ENCODE measurements around the gene ROR1.

Gene ROR1

DNA sequence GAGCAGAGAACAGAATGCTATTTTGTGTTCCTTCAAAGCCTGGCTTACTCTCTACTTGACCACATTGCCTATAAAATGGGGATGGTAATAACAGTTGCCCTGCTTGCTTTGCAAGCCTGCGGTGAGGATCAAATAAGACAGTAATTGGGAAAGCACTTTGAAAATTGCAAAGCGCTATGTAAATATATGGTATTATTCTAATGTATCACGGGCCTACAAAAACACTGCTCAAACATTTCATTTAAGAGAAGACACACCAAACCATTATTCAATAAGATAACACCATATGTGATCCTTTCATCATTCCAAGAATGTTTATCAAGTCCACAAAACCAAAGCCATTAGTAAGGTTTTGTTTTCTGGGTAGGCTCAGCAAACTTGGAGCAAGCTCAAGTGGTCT is 208.4 kb downstream of the ROR1 start:
- no peak for DNase-seq (ENCODE audit: low read depth in 1 of 2, low spot score in 1 of 2)

DNA sequence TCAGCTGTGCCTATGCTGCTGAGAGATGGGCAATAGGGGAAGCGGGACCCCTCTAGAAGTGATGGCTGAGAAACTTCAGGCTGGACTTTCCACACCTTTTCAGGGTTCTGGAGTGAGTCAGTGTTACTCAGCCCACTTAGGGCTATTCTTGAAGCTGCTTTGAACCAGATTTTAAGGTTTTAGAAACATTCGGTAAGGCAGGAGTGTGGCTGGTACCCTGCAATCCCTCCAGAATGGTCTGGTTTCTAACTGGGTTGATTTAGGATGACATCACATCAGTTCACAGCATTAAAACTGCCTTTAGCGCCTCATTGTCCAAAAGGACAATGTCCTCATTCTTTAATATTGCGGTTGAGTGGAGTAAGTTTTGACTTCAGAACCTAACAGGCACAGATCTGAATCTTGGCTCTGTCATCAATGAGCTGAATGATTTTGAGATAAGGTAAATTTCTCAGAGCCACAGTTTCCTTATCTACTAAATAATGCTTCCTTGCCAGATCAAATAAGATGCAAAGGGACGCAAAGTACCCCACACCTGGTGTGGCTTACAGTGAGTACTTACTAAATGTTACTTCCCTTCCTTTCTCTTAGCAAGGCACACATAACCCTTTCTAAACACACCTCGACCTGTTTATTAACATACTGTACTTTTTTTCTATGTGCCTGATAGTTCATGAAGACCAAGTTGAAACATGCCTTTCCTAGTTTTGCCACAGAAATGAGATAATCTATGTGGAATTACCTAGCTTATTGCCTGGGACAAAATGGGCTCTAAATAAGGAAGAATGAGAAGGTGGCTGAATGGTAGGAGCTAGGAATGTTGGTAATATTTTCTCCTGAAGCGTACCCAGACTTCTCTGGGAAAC is 209.8 kb downstream of the ROR1 start:
- in situ Hi-C loops (cut with HindIII; ENCODE audit: low pct_unique_long_range_greater_than_20kb, low sequenced_read_pairs): no loop called here

More for the DNA sequence above, 208.4 kb downstream of the ROR1 start:
- in situ Hi-C loops (cut with HindIII; ENCODE audit: low pct_unique_long_range_greater_than_20kb, low sequenced_read_pairs): no loop called here
- no peak for TF ChIP-seq JUND (IDR thresholded peaks at IDR 0.05; ENCODE audit: low read depth)

DNA sequence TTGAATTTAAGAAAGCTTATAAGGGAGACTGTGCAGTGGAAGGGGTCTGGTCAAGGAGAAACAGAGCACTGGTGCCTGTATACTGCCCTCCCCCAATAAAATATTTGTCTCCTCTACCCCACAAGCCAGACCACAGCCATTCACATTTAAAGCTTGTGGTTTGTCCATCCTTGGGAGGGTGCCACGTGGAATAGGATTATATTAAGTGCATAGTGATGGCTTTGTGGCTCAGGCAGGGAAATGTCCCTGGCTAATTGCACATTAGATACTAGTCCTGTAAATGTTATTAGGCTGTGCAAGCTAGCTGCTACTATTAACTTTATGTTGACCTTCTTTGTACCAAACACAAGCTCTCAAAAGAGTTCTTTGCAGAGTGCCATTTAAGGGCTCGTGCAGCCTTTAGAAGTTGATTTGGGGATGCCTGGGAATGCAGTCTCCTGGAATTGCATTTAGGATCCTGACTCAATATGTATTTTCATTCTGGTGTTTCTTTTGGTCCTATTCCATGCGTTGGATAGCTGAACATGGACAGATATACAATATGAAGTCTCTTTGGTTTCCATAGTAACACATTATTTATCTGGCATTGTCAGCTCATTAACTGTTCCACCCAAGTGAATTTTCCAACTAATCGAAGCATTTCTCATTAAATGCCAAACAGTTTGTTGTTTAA is 210.6 kb downstream of the ROR1 start:
- in situ Hi-C loops (cut with HindIII; ENCODE audit: low pct_unique_long_range_greater_than_20kb, low sequenced_read_pairs): no loop called here
- TF ChIP-seq JUND (IDR thresholded peaks at IDR 0.05; ENCODE audit: low read depth): no peak
- no peak for DNase-seq (ENCODE audit: low read depth in 1 of 2, low spot score in 1 of 2)

More for the DNA sequence above, 209.8 kb downstream of the ROR1 start:
- no peak for TF ChIP-seq JUND (IDR thresholded peaks at IDR 0.05; ENCODE audit: low read depth)
- no peak for DNase-seq (ENCODE audit: low read depth in 1 of 2, low spot score in 1 of 2)

DNA sequence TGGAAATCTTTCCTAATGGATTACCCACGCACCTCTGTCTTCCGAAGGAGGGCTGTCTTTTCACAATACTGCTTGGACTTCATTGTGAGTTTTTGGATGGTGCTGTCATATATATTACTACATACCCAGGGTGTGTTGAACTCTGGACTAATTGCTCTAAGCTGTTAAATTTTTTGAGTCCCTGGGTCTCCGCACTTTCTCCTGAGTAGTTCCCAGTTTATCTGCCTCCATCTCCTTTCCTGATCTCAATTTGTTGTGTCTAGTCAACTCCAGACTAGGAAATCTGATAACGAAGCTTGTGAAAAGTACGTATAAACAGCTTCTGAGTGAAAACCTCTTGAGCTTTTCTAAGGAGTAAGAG is 211.1 kb downstream of the ROR1 start:
- no peak for TF ChIP-seq JUND (IDR thresholded peaks at IDR 0.05; ENCODE audit: low read depth)
- in situ Hi-C loops (cut with HindIII; ENCODE audit: low pct_unique_long_range_greater_than_20kb, low sequenced_read_pairs): no loop called here
- no peak for DNase-seq (ENCODE audit: low read depth in 1 of 2, low spot score in 1 of 2)

DNA sequence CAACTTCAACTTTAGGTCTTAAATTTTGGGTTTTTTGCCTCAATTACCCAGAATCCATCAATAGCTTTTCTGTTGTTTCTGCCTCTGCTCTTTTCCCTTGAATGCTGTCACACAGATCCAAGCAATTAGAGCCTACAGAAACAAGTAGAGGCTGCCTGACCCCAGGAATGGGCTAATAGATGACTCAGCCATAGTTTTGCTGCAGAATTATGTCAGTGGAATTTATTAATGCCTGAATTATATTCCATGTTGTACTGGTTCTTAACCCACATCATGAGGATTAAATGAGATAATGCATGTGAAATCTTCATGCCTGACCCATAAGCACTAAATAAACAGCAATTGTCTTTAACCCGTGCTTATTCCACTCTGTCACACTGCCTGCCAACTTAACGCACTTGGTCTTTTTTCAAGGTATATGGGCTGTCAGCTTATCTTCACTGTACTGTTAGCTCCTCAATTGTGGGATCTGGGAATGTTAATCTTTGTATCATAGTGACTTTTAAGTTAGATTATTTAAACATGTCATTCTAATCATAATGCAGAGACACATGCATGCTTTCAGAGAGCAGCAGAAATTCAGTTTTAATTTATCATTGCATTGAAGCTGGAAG is 213.3 kb downstream of the ROR1 start:
- TF ChIP-seq JUND (IDR thresholded peaks at IDR 0.05; ENCODE audit: low read depth): no peak
- in situ Hi-C loops (cut with HindIII; ENCODE audit: low pct_unique_long_range_greater_than_20kb, low sequenced_read_pairs): no loop called here
- DNase-seq (ENCODE audit: low read depth in 1 of 2, low spot score in 1 of 2): no peak

DNA sequence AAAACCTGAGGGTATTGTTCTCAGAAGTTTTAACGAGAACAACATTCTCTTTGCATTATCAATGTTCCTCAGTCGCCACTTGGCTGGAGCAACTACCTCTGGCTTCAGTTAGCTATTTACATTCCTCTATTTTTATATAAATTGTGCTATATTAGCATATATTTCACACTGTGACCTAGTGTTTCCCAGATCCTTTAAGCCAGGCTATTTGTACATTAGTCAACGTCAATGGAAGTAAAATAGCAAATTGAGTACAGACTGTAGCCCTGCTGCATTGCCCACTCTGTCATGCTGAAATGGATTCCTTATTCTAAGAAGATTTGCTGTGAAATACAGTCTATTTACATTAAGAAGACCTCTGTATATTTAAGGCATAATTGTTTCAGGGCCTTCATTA is 213.8 kb downstream of the ROR1 start:
- no peak for TF ChIP-seq JUND (IDR thresholded peaks at IDR 0.05; ENCODE audit: low read depth)
- DNase-seq (ENCODE audit: low read depth in 1 of 2, low spot score in 1 of 2): no peak
- in situ Hi-C loops (cut with HindIII; ENCODE audit: low pct_unique_long_range_greater_than_20kb, low sequenced_read_pairs): no loop called here

DNA sequence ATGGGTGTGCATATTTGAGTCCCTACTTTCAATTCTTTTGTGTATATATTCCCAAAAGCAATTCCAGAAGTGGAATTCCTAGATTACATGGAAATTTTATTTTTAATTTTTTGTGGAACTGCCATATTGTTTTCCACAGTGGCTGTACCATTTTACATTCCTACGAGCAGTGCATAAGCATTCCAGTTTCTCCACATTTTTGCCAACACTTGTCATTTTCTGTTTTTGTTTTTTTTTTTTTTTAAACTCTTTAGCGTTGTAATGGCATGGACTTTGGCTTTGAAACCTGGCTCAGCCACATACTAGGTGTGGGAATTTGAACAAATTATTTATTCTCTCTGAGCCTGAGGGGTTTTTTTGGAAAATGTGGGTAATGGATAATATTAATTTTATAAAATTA is 215.1 kb downstream of the ROR1 start:
- no peak for TF ChIP-seq JUND (IDR thresholded peaks at IDR 0.05; ENCODE audit: low read depth)
- DNase-seq (ENCODE audit: low read depth in 1 of 2, low spot score in 1 of 2): no peak
- in situ Hi-C loops (cut with HindIII; ENCODE audit: low pct_unique_long_range_greater_than_20kb, low sequenced_read_pairs): no loop called here

DNA sequence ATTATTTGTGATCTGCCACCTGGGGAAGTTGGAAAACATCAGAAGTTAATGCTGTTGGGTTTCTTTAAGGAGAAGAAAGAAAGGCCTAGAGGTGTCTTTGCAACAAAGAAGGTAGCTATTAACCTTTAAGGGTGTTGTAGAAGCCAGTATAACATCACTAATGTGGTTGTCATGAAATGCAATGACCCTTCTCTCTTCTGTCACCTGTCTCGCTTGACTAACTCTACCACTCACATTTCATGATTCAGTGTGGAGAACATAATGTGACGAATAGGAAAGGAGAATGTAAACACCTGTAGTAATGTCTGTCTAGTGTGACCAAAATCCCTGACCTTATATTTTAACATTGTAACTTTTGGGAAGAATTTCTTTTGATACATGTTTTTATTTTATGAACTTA is 217.9 kb downstream of the ROR1 start:
- no peak for TF ChIP-seq JUND (IDR thresholded peaks at IDR 0.05; ENCODE audit: low read depth)
- DNase-seq (ENCODE audit: low read depth in 1 of 2, low spot score in 1 of 2): no peak
- in situ Hi-C loops (cut with HindIII; ENCODE audit: low pct_unique_long_range_greater_than_20kb, low sequenced_read_pairs): no loop called here

DNA sequence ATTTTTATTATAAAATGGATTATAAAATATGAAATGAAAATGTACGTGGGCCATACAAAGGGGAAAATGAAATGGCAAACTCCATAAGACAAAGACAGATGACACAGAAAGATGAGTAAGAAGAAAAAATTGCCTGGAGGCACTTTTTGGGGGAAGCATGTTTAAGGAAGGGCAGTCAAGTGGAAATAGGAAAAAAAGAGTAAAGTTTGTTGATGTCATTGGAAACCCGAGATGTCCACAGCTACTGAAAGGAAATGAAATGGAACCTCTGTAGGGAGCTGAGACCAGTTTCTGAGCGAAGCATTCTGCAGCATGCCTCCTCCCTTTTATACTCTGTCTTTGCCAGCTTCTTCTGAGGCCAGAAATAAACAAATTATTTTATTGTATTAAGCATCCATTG is 226.2 kb downstream of the ROR1 start:
- no peak for TF ChIP-seq JUND (IDR thresholded peaks at IDR 0.05; ENCODE audit: low read depth)
- in situ Hi-C loops (cut with HindIII; ENCODE audit: low pct_unique_long_range_greater_than_20kb, low sequenced_read_pairs): no loop called here
- no peak for DNase-seq (ENCODE audit: low read depth in 1 of 2, low spot score in 1 of 2)

DNA sequence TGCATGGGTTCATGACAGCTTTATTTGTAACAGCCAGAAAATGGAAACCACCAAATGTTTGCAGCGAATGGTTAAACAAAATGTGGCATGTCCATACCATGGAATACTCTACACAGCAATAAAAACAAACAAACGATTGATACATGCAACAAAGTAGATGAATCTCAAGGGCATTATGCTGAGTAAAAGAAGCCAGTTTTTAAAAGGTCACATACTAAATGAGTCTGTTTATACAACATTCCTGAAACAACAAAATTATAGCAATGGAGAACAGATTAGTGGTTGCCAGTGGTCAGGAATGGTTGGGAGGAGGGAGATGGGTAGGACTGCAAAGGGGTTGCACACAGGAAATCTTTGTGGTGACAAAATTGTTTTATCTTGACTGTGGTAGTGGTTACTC is 227.2 kb downstream of the ROR1 start:
- in situ Hi-C loops (cut with HindIII; ENCODE audit: low pct_unique_long_range_greater_than_20kb, low sequenced_read_pairs): no loop called here
- DNase-seq (ENCODE audit: low read depth in 1 of 2, low spot score in 1 of 2): no peak
- TF ChIP-seq JUND (IDR thresholded peaks at IDR 0.05; ENCODE audit: low read depth): no peak

DNA sequence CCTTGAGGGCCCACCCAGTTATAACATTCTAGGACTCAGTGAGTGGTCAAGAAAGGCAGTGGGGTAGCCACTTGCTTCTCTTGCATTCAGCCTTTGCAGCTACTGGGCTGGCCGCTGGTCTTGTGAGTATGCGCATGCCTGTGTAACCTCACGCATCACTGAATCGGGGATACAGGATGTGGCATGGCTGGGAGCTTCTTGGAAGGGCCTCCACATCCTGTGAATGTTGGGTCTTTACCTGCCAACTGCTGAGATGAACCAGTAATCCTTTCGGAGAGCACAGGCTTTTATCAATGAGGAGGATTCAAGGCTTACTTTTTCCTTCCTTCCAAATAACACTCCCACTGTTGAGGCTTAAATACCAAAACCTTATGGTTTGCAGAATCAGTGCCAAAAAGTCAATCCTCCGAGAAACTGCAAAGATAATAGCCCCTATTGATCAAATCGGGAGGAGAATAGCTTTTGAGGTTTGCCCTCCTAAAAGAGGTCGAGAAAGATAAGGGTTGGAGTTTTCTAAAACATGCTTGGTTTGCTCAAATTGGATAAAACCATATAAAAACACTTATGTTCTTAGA is 230.7 kb downstream of the ROR1 start:
- TF ChIP-seq JUND (IDR thresholded peaks at IDR 0.05; ENCODE audit: low read depth): no peak
- DNase-seq (ENCODE audit: low read depth in 1 of 2, low spot score in 1 of 2): no peak
- in situ Hi-C loops (cut with HindIII; ENCODE audit: low pct_unique_long_range_greater_than_20kb, low sequenced_read_pairs): no loop called here

DNA sequence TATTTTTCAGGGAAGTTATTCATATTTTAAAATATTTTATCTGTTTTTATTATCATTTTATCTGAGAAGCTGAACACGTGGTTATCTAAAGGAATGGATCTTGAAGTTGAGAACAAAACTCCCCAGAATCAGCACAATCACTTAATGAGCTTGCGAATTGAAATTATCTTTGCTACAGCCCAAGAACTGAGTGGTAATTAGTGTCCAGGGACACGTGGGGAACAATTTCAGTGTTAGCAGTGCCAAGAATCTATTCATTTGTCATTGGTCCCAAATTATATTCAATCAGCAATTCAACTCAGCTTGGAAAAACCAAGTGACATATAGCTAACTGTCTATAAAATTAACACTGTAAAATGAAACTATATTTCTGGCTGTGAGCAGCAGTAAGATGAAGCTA is 232.0 kb downstream of the ROR1 start:
- TF ChIP-seq JUND (IDR thresholded peaks at IDR 0.05; ENCODE audit: low read depth): no peak
- in situ Hi-C loops (cut with HindIII; ENCODE audit: low pct_unique_long_range_greater_than_20kb, low sequenced_read_pairs): no loop called here
- no peak for DNase-seq (ENCODE audit: low read depth in 1 of 2, low spot score in 1 of 2)
